NCI-H345 treated with DMSO at 0.1 percent for 48 hours (cell line): ENCODE results near the gene FAM163A.
A peak's percentile ranks its signal among the peaks of the same experiment; 100 is the strongest.
"Not testable (repeated sequence)": the region's sequence is repeated elsewhere in the genome, so short reads cannot be mapped to it uniquely, and the experiment has no call there.

Experiments used
- DNase-seq: peaks from one replicate; lab custom pipeline; 2025; ENCODE audit not compliant: unreplicated experiment; lab: John Stamatoyannopoulos, UW

Gene FAM163A

DNA sequence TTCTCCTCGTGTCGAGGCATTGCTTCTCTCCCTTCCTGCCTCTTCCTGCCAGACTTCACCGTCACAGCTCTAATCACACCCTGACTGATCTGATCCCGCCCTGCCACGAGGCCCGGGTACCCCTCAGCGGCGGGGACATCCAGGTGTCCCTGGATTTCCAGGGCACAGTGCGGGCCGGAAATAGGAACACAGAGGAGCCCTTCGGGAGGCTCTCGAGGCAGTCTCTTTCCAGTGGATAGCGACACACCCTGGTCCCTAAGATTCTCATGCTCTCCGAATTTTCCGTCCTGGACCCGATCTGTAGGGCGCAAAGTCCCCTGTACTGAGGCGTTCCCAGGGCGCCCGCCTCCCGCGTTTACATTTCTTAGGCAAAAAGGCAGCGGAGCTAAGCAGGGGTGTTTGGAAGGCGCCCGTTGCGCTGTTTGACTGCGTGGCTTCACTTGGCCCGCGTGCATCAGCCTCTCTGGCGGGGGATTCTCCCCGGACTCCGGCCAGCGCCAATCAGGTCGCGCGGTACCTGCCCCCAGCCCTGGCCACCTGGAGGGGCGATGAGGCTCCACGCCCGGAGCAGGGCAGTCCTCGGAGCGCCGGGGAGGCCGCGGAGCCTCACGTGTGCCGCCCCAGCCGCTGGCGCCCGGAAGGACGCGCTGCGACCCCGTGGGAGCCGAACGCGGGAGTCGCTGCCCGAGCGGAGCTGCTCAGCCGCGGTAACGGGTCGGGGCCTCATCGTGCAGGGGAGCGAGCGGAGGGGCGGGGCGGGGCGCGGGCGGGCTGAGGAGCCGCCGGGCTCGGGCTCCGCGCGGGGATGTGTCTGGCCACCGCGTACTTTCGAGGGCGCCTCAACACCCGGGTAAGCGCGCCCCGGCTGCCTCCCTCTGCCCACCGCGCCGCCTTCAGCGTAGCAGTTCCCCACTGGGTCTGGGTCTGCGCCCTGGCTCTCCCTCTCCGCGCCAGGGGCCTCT lies at the start of gene FAM163A:
Gene FAM163A (plus strand): TSS at position 575 of the 962 bp plus-strand sequence. CDS start 69,807 bp downstream, outside the sequence.
- peak; percentile 22 for DNase-seq

DNA sequence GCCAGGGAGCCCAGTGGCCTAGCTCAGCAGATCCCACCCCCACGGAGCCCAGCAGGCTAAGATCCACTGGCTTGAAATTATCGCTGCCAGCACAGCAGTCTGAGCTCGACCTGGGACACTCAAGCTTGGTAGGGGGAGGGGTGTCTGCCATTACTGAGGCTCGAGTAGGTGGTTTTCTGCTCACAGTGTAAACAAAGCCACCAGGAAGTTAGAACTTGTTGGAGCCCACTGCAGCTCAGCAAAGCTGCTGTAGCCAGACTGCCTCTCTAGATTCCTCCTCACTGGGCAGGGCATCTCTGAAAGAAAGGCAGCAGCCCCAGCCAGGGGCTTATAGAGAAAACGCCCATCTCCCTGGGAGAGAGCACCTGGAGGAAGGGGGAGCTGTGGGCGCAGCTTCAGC lies 48.6 kb upstream of the FAM163A start:
- DNase-seq: not testable (repeated sequence)

DNA sequence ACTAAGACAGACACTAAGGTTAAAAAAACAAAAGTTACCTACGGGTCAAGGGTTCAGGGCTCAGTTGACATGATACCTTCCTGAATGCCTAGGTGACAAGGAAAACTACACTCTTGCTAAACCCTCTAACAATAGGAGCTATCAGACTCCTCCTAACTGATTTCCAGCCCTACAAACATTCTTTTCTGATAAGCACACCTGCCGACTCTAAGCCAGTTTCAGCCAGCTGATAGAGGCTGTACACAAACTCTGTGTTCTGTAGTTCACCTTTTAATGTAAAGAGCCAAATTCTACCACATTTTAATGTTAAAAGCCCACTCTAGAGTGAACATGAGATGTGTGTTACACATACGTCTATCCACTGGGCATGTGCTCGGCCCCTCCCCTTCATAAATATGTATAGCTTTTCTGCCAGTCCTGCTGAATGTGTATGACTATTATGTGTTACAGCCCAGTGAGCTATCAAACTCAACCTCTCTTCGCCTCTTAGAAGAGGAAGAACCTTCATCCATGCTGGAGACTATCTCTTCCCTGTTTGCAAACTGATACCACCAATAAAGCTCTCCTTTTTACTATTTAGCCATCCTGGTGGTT lies 40.0 kb upstream of the FAM163A start:
- no peak for DNase-seq

DNA sequence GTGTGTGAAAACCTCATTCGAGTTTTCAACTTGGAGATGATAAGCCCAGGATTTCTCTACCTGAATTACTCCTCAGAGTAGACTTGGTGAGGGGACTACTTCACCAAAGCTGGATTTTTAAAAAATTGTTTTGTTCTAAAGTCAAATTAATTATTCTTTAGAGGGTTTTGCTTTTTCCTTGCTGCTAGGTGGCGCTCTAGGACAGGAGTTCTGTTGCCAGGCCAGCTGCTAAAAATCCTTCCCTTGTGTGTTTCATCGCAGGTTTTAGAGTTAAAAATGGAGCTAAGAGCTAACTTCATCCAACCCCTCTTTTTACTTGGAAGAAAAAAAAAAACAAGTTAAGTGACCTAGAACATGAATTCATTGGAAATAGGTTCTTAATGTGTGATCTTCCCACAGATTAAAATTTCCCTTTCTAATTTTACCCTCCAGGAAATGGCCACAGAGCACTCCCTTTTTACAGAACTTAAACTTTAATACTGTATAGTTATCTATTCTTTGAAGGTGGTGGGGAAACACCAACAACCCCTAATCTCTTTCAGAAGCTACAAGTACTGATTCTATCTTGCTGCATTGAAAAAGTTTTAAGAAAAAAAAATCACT lies 36.7 kb upstream of the FAM163A start:
- peak; percentile 54 for DNase-seq

DNA sequence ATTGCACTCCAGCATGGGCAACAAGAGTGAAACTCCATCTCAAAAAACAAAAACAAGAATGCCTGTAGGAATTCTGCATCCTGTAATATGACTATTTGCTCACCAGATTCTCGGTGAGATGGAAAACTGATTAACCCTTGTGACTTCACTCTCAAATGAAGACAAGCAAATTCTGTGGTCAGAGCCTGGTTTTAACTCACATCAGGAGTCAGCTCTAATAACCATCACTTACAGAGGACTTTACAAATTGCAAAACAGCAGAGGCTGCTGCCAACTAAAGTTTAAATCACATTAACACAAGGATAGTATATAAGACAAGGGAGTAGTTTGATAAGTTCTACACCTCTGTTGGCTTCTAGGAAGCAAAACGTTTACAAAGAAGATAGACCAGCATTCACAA lies 35.7 kb upstream of the FAM163A start:
- DNase-seq: no peak

DNA sequence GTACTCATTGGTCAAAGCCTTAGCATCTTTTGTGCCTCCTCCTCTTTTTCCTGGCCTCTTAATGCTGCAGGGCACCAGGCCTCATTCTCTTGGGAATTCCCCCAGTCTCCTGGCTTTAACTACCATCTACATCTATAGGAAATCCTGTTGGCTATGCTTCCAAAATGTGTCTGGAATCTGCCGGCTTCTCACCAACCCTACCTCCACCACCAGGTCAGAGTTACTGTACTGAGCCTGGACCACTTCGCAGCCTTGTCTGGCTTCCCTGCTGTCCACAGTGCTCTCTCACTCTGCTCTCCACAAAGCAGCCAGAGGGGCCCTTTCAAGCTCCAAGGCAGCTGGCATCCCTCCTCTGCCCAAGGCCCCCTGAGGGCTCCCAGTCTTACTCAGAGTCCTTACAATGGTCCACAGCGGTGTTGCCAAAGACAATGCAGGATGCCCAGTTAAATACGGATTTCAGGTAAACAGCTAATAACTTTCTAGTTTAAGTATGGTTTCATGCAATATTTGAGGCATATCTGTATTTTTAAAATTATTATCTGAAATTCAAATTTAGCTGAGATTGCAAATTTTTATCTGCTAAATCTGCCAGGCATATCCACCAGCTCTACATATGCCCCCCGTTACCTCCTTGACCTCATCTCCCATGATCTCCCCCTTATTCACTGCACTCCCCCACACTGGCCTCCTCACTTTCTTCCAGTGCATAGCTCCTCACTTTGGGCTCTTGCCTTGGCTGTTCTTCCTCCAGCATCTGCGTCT lies 34.5 kb upstream of the FAM163A start:
- DNase-seq: no peak

DNA sequence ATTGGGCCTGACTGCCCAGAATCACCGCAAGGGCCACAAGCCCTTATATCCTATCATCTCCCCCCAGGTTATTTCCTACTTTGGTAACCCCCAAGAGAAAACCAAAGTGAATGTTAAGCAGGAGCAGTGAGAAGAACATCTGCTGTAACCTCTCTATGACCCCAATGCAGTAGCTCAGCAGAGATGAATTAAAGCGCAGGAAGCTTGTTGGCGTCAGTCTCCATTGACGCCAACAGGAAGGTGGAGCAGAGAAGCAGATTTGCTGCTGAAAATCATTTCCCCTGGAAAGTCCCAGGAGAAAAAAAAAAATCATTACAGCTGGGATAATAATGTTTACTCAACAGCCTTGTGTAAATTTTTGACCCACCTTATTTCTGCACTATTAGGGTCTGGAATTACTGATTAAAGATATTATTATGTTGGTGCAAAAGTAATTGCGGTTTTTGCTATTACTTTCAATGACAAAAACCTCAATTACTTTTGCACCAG lies 33.2 kb upstream of the FAM163A start:
- DNase-seq: no peak

DNA sequence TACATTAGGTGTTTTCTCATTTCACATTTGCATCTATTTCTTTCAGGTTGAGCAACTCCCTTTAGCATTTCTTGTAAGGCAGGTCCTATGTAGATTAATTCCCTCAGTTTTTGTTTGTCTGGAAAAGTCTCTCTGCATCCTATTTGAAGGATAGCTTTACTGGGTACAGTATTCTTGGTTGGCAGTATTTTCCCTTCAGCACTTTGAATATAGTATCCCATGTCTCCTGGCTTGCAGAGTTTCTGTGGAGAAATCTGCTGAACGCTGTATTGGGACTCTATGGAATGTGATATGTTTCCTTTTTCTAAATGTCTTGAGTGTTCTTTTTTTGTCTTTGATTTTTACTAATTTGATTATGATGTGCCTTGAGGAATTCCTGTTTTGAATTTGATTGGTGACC lies 28.9 kb upstream of the FAM163A start:
- no peak for DNase-seq

DNA sequence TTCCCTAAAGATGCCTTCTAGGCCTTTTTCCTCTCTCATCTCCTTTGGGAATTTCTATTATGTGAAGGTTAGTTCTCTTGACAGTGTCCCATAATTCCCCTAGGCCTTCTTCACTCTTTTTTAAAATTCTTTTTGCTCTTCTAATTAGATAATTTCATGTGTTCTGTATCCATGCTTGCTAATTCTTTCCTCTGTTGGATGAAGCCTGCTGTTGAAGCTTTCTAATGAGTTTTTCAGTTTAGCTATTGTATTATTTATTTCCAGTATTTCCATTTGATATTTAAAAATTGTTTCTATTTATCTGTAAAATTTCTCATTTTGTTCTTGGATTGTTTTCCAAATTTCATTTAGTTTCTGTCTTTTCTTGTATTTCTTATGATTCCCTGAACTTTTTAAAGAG lies 28.5 kb upstream of the FAM163A start:
- no peak for DNase-seq

DNA sequence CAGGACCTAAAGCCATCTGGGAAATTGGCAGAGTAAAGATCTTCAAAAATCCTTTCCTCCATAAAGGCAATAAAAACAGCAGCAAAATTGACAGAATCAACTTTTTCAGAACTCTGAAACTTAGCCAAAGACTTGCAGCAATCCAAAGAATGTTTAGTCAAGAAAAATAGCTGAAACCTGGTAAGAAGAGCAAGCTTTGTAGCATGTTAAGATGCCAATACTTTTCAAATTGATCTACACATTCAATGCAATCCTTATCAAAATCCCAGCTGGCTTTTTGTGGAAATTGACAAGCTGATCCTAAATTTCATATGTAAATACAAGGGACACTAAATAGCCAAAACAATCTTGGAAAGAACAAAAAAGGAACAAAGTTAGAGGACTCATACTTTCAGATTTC lies 23.8 kb upstream of the FAM163A start:
- no peak for DNase-seq

DNA sequence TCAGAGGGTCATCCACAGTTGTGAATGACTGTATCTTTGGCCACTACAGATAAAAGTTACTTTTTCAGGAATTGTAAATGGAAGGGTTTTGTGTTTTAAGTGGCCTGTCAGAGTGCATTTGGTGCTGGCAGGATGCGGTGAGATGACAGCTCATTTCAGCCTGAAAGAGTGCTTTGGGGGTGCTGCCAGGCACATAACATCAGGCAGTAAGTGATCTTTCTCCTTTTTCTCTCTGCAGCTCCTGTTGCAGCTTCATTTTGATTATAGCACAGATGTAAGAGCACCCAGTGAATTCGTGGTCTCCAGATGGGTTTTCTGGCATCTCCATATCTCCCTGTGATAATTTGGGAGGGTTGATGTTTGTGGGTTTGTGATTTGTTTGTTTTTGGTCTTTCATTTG lies 14.8 kb upstream of the FAM163A start:
- no peak for DNase-seq

DNA sequence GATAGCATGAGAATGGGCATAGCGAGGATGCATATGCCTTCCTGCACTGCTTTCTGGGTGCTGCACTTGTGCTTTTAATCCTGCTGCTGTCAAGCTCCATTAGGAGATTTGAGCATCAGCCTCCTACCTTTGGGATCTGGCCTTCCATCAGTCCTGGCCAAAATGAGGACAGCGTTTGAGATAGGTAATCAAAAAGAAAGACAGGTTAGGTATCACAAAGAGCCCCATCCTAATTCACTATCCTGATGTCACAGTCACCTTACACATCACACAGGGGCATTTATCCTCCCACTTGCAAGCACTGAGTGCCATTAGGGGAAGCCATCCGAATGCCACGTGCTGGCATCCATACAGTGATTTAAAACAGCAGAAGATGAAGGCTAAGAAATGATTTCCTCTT lies 13.2 kb upstream of the FAM163A start:
- no peak for DNase-seq

DNA sequence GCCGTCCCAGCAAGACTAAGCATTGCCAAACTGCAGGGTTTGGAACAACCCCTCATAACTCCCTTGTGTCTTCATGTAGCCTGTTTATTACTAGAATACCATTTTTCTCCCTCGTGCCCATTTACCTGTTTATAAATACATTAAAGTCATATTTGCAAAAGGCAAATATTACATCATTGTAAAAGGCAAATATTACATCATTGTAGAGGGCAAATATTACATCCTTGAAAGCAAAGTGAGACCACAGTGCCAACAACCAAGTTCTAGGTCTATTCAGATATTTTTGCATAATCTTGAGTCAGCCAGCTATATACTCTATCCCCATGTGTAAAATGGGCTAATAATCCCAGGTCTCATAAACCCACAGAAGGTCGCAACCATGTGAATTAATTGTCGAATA lies 11.4 kb upstream of the FAM163A start:
- no peak for DNase-seq

DNA sequence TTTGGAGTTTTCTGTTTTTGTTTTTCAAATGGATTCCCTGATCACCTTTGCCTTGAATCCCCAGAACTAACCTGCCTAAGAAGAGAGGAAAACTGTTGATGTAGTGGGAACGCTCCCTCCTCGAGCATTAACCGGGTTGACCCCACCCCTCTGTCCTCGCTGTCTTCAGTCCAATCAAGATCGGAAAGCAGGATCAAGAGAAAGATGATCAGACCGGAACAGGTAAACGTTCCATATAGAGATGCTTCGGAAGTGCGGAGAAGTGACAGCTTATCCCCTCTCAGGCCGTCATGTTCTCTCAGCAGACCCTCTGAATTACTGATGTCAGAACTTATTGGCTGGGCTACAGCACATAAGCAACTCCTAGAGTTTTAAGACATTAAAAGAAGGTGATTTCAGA lies 800 bp upstream of the FAM163A start:
- DNase-seq: no peak

DNA sequence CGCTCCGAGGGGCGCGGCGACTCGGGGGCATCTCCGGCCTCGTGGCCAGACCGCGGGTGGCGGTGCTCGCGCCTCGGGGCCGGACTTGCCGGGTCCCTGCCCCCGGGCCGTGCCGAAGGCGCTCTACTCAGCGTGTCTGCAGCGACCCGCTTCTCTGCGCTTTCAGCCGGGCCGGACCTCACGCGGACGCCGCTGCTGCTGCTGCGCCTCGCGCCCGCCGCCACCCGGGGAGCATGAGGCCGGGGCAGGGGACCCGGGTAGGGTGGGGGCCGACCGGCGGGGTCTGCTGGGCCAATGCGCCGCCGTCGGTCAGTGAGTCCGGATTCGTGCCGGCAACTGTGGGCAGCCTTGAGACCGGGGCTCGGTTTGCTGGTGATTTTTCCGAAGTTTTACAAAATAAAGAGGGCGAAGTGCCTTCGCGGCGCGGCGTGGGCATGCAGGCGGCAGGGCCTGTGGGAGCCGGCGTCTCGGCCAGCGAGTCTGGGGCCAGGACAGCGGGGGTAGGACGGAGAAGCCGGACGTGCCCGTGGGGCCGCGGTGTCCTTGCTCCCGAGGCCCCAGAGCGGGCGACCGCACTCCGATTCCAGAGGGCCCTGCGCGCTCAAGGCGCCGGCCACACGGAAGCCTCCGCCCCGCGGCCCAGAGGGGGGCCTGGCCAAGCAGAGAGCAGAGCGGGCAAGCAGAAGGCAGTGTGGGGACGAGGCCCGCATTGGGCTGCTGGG lies 749 bp downstream of the FAM163A start:
- no peak for DNase-seq

DNA sequence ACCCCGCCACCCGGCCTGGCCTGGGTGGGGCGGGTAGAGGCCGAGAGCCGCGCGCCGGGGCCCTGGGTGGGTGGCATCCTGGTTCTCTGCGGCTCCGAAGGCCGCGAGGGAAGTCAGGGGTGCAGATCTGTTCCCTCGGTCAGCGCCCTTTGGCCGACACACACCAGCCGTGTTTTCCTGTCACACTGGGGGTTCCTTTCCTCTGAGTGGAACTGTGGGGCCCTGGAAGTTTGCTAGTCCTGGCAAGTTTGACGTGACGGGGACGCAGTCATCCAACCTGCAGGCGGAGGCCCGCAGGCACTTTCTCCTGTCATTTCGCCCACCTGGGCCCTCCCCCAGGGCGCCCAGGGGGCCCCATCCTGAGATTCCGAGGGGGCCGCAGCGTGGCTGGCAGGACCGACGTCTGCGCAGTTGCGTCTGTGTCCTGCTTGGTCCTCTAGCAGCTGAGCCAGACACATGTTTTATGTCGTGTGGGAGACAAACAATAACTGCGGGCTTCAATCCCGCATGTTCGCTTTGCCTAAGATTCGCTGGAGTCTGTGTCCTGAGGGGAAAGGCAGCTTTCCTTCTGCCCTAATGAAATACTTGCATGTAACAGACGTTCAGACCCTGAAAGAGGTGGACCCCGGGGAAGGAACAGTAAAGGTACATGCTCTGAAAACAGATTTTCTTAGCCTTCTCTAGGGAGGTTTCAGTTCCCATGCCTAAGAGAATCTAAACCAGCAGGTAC lies 1.5 kb downstream of the FAM163A start:
- no peak for DNase-seq

DNA sequence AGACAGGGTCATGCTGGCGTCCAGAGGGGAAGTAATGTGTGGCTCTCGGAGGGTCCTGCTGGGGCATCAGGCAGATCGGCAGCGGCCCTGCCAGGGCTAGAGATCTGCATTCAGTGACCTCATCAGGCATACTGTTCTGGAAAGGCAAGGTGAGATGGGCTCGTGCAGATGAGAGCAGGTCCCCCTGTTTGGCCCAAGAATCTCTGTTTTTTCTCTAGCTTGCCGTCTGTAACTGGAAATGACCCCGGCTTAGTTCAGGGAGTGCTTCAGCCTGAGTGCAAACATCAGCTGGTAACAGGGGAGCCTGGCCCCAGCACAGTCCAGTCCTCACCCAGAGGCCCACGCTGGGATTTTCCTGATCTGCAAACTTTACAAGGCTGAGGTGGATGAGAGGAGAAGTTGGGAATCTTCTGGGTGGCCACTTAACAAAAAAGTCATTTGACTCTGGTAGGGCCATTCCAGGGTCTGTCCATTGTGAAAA lies 2.1 kb downstream of the FAM163A start:
- no peak for DNase-seq

DNA sequence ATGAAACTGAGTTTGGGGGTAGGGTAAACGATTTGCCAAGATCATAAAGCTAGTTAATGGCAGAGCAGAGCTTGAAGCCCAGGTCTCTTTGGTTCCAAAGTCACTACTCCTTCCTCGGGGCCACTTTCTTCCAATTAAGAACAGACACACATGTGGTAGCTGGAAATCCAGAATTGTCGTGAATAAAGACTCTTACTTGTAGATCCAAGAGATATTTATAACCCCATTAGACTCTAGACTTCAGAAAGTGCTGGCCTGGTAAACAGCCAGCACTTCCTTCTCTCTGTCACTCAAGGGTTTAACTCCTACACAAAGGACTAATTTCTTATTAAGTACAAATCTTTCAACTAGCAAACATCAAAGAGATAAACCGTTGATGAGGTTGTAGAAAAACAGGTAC lies 2.7 kb downstream of the FAM163A start:
- no peak for DNase-seq

DNA sequence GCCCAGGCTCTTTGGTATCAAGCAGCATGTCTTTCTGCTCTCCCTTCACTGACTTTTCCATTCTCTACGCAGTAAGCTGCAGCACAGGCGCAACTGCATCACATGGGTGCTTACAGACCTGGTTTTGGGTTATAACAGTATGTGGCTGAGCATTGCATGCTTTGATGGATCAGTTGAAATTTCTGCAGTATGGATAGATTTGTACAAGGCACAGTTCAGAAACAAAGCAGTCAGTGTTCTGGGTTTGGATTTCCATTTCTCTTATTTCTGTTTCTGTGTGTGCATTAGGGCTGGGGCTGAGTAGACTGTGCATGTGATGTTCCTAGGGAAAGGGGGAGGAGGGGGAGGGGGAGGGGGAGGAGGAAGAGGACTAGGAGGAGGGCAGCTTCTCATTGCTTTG lies 4.5 kb downstream of the FAM163A start:
- DNase-seq: no peak

DNA sequence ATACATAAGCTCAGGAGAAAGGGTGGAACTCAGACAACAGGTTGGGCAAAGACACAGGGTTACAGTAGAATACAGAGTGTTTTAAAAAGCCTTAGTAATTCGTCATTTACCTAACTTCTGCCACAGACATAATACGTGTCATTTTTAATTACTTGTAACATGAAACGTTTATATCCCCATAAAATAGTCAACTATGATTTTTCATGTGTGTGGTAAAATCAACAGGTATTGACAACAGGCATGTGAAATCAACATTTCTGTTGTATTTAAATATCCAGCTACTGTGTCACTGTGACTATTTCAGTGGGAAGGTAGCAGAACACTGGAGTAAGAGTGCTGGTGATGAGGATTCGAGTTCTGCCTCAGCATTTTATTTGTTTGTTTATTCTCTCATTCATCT lies 5.7 kb downstream of the FAM163A start:
- no peak for DNase-seq
